ENCODE data around the gene LRRC37A3.
"Not testable (repeated sequence)": the region's sequence is repeated elsewhere in the genome, so short reads cannot be mapped to it uniquely, and the experiment has no call there.

DNA sequence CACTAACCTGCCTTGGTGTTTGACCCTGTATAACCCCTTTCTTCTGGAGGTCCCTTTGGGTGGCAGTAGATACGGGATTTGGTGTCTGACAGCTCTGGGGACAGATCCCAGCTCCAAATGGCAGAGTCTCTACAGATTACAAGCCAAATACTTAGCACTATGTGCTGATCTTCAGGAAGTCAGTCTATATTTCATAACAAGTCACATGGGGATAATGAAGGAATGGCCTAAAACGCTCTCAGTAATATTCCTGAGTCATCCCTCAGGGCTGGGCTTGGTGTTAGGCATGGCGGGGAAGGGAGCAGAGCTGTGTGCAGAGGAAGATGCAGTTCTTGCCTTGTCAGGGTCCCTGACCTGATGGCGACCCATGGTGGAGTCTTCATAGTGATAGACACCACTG lies 72.4 kb downstream of the LRRC37A3 start:
- not testable (repeated sequence) for TF ChIP-seq CTCF, POLR2A (IDR thresholded peaks at IDR 0.05)

Measured in right lobe of liver (tissue), 4 donors.